ENCODE measurements around the gene RSBN1L. TPM values are rescaled to one million over a fixed set of nuclear protein-coding genes. Genes with fewer than 3 reads are reported as not detected.

The RSBN1L gene
- total and polyA plus RNA-seq, 2 donors (not counting 1 experiment from before 2014, with no cell fraction given): 12.0 to 19.7 TPM

DNA sequence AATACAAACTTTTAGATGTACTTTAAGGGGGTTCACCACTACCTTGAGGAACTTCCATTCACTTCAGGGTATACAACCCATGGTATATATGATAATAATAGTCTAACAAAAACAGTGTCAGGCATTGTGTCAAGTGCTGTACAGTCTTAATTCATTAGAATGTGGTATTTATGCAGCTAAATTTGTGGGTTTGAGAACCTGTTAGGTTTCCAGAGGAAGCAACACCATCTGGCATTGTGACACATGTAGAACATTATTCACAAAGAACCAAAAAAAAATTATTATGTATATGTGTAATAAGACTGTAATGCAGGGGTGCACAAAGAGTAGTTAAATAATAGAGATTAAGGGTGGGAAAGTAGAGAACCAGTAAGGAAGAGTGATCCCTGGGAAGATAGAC, 75.6 kb downstream of the RSBN1L start:
- Histone ChIP-seq H3K27ac (ENCODE audit: insufficient read depth, low read length) (no peak overlapping the region), H3K9ac (ENCODE audit: insufficient read depth, low read length) (no peak overlapping the region), H3K79me2 (ENCODE audit: control insufficient read depth, insufficient read depth, low read length) (no peaks in the 10 kb centered on the region), H3K27me3 (ENCODE audit: control insufficient read depth, insufficient read depth, low read length) (no peaks in the 10 kb centered on the region), H3K4me3 (replicated peaks in 1 of 4; ENCODE audit: control extremely low read depth in 1 of 4, insufficient read depth in 1 of 4, low read depth in 3 of 4, low read length in 4 of 4) (no peak overlapping the region), H3K36me3 (ENCODE audit: control insufficient read depth, insufficient read depth, low read length) (no peaks in the 10 kb centered on the region), H2AFZ (ENCODE audit: low read length) (no peak overlapping the region), H4K20me1 (ENCODE audit: control insufficient read depth, extremely low read depth, insufficient read depth, low read length) (no peaks in the 10 kb centered on the region), H3K4me2 (ENCODE audit: extremely low read depth, insufficient read depth, low read length) (no peak overlapping the region), H3K4me1 (ENCODE audit: control insufficient read depth, extremely low read depth, insufficient read depth, low read length) (no peaks in the 10 kb centered on the region), H3K9me3 (ENCODE audit: control insufficient read depth, insufficient read depth, low read depth, low read length) (no peaks in the 10 kb centered on the region)
- no peak for DNase-seq (ENCODE audit: low read depth in 2 of 2)
- TF ChIP-seq EZH2 (IDR thresholded peaks at IDR 0.05; ENCODE audit: low read length, missing control alignments): no peak

DNA sequence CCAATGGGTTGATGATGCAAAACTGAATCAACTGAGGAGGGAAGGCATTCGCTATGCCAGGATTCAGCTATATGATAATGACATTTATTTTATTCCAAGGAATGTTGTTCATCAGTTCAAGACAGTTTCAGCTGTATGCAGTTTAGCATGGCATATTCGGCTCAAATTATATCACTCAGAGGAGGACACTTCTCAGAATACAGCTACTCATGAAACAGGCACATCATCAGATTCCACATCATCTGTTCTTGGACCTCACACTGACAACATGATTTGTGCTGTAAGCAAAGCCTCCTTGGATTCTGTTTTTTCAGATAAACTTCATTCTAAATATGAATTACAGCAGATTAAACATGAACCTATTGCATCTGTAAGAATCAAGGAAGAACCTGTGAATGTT, 82.3 kb downstream of the RSBN1L start:
- no peak for TF ChIP-seq EZH2 (IDR thresholded peaks at IDR 0.05; ENCODE audit: low read length, missing control alignments)
- TF ChIP-seq, protein P1, sequence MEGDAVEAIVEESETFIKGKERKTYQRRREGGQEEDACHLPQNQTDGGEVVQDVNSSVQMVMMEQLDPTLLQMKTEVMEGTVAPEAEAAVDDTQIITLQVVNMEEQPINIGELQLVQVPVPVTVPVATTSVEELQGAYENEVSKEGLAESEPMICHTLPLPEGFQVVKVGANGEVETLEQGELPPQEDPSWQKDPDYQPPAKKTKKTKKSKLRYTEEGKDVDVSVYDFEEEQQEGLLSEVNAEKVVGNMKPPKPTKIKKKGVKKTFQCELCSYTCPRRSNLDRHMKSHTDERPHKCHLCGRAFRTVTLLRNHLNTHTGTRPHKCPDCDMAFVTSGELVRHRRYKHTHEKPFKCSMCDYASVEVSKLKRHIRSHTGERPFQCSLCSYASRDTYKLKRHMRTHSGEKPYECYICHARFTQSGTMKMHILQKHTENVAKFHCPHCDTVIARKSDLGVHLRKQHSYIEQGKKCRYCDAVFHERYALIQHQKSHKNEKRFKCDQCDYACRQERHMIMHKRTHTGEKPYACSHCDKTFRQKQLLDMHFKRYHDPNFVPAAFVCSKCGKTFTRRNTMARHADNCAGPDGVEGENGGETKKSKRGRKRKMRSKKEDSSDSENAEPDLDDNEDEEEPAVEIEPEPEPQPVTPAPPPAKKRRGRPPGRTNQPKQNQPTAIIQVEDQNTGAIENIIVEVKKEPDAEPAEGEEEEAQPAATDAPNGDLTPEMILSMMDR (conservative IDR thresholded peaks at IDR 0.05 in 1 of 2, IDR thresholded peaks at IDR 0.05 in 1 of 2; ENCODE audit: low read depth in 1 of 2, low read length in 2 of 2): no peak

DNA sequence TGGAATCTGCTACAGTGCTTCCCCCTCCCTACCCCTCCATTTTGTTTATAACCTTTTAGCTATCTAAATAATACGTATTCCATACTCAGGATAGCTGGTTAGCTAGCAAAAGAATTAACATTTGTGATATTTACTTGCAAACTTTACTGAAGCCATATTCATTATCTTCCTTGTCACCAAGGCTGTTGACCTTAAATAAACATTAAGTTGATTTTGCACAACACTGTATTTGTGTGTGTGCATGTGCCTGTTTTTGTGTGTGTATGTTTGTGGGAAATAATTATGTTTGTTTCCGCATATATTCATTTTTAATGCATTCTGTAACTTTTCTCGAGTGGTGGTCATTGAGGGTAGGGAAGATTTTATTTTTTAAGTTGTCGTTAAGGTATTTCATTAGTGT, 86.1 kb downstream of the RSBN1L start:
- Histone ChIP-seq H3K4me1 (ENCODE audit: control insufficient read depth, extremely low read depth, insufficient read depth, low read length) (no peaks in the 10 kb centered on the region), H3K4me3 (replicated peaks in 1 of 4; ENCODE audit: control extremely low read depth in 1 of 4, insufficient read depth in 1 of 4, low read depth in 3 of 4, low read length in 4 of 4) (no peak overlapping the region), H3K9me3 (ENCODE audit: control insufficient read depth, insufficient read depth, low read depth, low read length) (no peaks in the 10 kb centered on the region), H4K20me1 (ENCODE audit: control insufficient read depth, extremely low read depth, insufficient read depth, low read length) (no peaks in the 10 kb centered on the region), H3K27ac (ENCODE audit: insufficient read depth, low read length) (no peak overlapping the region), H3K9ac (ENCODE audit: insufficient read depth, low read length) (no peak overlapping the region), H3K4me2 (ENCODE audit: extremely low read depth, insufficient read depth, low read length) (no peak overlapping the region), H3K27me3 (ENCODE audit: control insufficient read depth, insufficient read depth, low read length) (no peaks in the 10 kb centered on the region), H2AFZ (ENCODE audit: low read length) (no peak overlapping the region), H3K79me2 (ENCODE audit: control insufficient read depth, insufficient read depth, low read length) (no peaks in the 10 kb centered on the region), H3K36me3 (ENCODE audit: control insufficient read depth, insufficient read depth, low read length) (no peaks in the 10 kb centered on the region)
- TF ChIP-seq EZH2 (IDR thresholded peaks at IDR 0.05; ENCODE audit: low read length, missing control alignments): no peak
- TF ChIP-seq, protein P1 (conservative IDR thresholded peaks at IDR 0.05 in 1 of 2, IDR thresholded peaks at IDR 0.05 in 1 of 2; ENCODE audit: low read depth in 1 of 2, low read length in 2 of 2): no peak
- no peak for DNase-seq (ENCODE audit: low read depth in 2 of 2)

More for the DNA sequence above, 82.3 kb downstream of the RSBN1L start:
- H3K9ac ChIP-seq (ENCODE audit: insufficient read depth, low read length): no peak overlapping the region
- no peaks in the 10 kb centered on the region for H3K79me2 ChIP-seq (ENCODE audit: control insufficient read depth, insufficient read depth, low read length)
- H4K20me1 ChIP-seq (ENCODE audit: control insufficient read depth, extremely low read depth, insufficient read depth, low read length): no peaks in the 10 kb centered on the region
- no peak overlapping the region for H3K27ac ChIP-seq (ENCODE audit: insufficient read depth, low read length)
- H3K4me3 ChIP-seq (replicated peaks in 1 of 4; ENCODE audit: control extremely low read depth in 1 of 4, insufficient read depth in 1 of 4, low read depth in 3 of 4, low read length in 4 of 4): no peak overlapping the region
- DNase-seq (ENCODE audit: low read depth in 2 of 2): no peak
- no peaks in the 10 kb centered on the region for H3K27me3 ChIP-seq (ENCODE audit: control insufficient read depth, insufficient read depth, low read length)
- no peaks in the 10 kb centered on the region for H3K9me3 ChIP-seq (ENCODE audit: control insufficient read depth, insufficient read depth, low read depth, low read length)
- no peaks in the 10 kb centered on the region for H3K4me1 ChIP-seq (ENCODE audit: control insufficient read depth, extremely low read depth, insufficient read depth, low read length)
- no peak overlapping the region for H2AFZ ChIP-seq (ENCODE audit: low read length)
- no peaks in the 10 kb centered on the region for H3K36me3 ChIP-seq (ENCODE audit: control insufficient read depth, insufficient read depth, low read length)
- no peak overlapping the region for H3K4me2 ChIP-seq (ENCODE audit: extremely low read depth, insufficient read depth, low read length)

Measured in fibroblast of lung (primary cell).